ENCODE measurements around the gene ADORA1. TPM values are rescaled to one million over a fixed set of nuclear protein-coding genes. Genes with fewer than 3 reads are reported as not detected.

The ADORA1 gene
- total and polyA plus RNA-seq, 2 of the 13 experiments (the other 11 are each of a cell fraction or from before 2014, with no cell fraction given), result 0.11 TPM; not detected in 1

DNA sequence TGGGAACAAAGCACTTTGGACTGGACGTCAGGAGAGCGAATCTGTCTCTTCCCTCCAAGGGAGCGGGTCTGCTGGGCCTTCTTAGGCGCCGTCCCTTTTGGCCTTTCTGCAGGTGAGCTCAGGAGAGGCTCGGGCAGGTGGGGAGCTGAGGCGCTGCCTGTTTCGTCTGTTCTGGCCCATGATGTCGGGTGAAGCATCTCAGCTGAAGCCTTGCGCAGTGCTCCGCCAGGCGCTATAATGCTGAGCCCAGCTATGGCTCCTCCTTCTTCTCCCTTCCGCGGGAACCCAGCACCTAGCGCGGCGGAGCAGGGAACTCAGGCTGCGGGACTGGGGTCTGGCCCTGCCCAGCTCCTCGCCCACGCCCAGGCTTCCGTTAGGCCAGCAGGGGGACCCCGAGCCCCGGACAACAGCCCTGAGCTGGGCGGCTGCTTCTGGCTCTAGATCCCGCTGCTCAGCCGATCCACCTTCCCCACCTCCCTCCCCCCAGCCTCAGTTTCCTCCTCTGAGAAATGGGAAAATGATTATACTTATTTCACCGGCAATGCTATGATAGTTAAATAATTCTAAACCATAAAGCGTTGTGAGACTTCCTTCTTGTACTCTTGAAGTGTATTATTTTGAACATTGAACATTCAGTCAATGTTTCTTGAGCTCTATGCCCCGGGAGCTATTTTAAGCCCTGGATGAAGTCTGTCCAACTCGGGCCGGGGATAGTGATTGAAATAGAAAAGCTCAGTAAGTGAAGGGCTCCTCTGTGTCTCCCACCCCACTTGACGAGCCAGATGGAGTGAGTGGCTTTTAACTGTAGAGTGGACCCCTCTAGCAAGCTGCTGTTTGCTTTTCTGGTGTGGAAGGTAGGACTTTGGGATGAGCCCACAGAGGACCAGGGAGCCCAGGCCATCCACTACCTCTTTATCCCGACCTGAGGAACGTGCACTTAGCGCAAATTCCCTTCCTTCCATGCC is 9.6 kb upstream of the ADORA1 start:
- Histone ChIP-seq H3K4me1 (ENCODE audit: insufficient read depth, low read length) (no peaks in the 10 kb centered on the region), H3K4me3 (replicated peaks in 1 of 3; ENCODE audit: insufficient read depth in 1 of 3, low read depth in 2 of 3, low read length in 3 of 3) (no peak overlapping the region; a peak in 1 of 6 replicates), H3K9me3 (ENCODE audit: low read length) (no peaks in the 10 kb centered on the region), H2AFZ (ENCODE audit: low read length) (no peak overlapping the region), H3K27ac (ENCODE audit: extremely low read length, insufficient read depth, low read length) (no peak overlapping the region), H3K4me2 (ENCODE audit: low read depth, low read length) (no peak overlapping the region), H4K20me1 (ENCODE audit: insufficient read depth, low read length) (no peaks in the 10 kb centered on the region), H3K79me2 (ENCODE audit: insufficient read depth, low read length) (no peaks in the 10 kb centered on the region), H3K9ac (ENCODE audit: insufficient read depth, low read depth, low read length) (no peak overlapping the region), H3K36me3 (replicated peaks in 1 of 2; ENCODE audit: control insufficient read depth in 1 of 2, insufficient read depth in 2 of 2, low read length in 2 of 2) (no peaks in the 10 kb centered on the region), H3K27me3 (ENCODE audit: control insufficient read depth in 1 of 2, insufficient read depth in 2 of 2, low read length in 2 of 2) (peaks cover 1 to 21% of the 10 kb centered on the region in 2 experiments; a peak in 3 of 5 replicates)
- in situ Hi-C loops (cut with HindIII; ENCODE audit: extremely low pct_ligation_motif_present, low pct_unique_long_range_greater_than_20kb), result loop anchor here (5.0 kb wide), 2 partner anchors 54 to 99 kb away; no protein-coding TSS in a partner anchor
- ChIA-PET POLR2A (no interaction called here), CTCF (ENCODE audit: low intra/inter-chr PET ratio, low total read pairs) (interaction anchor here (0.9 to 2.2 kb wide), 3 partner anchors 98 to 151 kb away, joined by 3 to 17 read pairs (median 9); no protein-coding TSS in a partner anchor)
- FAIRE-seq (peak; percentile 18), DNase-seq (ENCODE audit: low spot score) (peak; percentile 30), ATAC-seq (peak; percentile 99)
- no TSS peak for BruUV-seq (replicated peaks)
- intact Hi-C loops (cut with micrococcal nuclease; ENCODE audit: unreplicated experiment), result loop anchor here (1.0 to 2.0 kb wide), 2 partner anchors 98 to 151 kb away; no protein-coding TSS in a partner anchor
- 18% methylated on average over 18 of the region's 35 CpGs for WGBS (ENCODE audit: low lambda C conversion rate)
- TF ChIP-seq, protein P1, sequence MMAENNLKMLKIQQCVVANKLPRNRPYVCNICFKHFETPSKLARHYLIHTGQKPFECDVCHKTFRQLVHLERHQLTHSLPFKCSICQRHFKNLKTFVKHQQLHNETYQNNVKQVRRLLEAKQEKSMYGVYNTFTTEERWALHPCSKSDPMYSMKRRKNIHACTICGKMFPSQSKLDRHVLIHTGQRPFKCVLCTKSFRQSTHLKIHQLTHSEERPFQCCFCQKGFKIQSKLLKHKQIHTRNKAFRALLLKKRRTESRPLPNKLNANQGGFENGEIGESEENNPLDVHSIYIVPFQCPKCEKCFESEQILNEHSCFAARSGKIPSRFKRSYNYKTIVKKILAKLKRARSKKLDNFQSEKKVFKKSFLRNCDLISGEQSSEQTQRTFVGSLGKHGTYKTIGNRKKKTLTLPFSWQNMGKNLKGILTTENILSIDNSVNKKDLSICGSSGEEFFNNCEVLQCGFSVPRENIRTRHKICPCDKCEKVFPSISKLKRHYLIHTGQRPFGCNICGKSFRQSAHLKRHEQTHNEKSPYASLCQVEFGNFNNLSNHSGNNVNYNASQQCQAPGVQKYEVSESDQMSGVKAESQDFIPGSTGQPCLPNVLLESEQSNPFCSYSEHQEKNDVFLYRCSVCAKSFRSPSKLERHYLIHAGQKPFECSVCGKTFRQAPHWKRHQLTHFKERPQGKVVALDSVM (CRISPR knock-in tag; IDR thresholded peaks at IDR 0.05), result no peak
- TF ChIP-seq FOXO1 (CRISPR knock-in tag; IDR thresholded peaks at IDR 0.05) (0 out of 2 replicates have a peak, but pooled peaks have one; percentile 11), ZNF619 (CRISPR knock-in tag; IDR thresholded peaks at IDR 0.05) (0 out of 2 replicates have a peak, but pooled peaks have one; percentile 35), HMG20B (CRISPR knock-in tag; conservative IDR thresholded peaks at IDR 0.05) (no peak), HNRNPLL (IDR thresholded peaks at IDR 0.05; ENCODE audit: low read depth, low read length, poor library complexity, severe bottlenecking) (peak; percentile 30), MIER3 (CRISPR knock-in tag; IDR thresholded peaks at IDR 0.05; ENCODE audit: borderline replicate concordance) (no peak), STAG1 (CRISPR knock-in tag; IDR thresholded peaks at IDR 0.05) (peak; percentile 83), ARNT (IDR thresholded peaks at IDR 0.05) (no peak), ZNF629 (CRISPR knock-in tag; conservative IDR thresholded peaks at IDR 0.05) (peak; percentile 60; the same call in 1 of the 2 replicates), ZNF343 (CRISPR knock-in tag; IDR thresholded peaks at IDR 0.05) (no peak), CBX5 (CRISPR knock-in tag; IDR thresholded peaks at IDR 0.05; ENCODE audit: borderline replicate concordance) (no peak)
- TF ChIP-seq, protein P2, sequence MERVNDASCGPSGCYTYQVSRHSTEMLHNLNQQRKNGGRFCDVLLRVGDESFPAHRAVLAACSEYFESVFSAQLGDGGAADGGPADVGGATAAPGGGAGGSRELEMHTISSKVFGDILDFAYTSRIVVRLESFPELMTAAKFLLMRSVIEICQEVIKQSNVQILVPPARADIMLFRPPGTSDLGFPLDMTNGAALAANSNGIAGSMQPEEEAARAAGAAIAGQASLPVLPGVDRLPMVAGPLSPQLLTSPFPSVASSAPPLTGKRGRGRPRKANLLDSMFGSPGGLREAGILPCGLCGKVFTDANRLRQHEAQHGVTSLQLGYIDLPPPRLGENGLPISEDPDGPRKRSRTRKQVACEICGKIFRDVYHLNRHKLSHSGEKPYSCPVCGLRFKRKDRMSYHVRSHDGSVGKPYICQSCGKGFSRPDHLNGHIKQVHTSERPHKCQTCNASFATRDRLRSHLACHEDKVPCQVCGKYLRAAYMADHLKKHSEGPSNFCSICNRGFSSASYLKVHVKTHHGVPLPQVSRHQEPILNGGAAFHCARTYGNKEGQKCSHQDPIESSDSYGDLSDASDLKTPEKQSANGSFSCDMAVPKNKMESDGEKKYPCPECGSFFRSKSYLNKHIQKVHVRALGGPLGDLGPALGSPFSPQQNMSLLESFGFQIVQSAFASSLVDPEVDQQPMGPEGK (CRISPR knock-in tag; IDR thresholded peaks at IDR 0.05), result 0 out of 2 replicates have a peak, but pooled peaks have one; percentile 9
- TF ChIP-seq, protein P3, sequence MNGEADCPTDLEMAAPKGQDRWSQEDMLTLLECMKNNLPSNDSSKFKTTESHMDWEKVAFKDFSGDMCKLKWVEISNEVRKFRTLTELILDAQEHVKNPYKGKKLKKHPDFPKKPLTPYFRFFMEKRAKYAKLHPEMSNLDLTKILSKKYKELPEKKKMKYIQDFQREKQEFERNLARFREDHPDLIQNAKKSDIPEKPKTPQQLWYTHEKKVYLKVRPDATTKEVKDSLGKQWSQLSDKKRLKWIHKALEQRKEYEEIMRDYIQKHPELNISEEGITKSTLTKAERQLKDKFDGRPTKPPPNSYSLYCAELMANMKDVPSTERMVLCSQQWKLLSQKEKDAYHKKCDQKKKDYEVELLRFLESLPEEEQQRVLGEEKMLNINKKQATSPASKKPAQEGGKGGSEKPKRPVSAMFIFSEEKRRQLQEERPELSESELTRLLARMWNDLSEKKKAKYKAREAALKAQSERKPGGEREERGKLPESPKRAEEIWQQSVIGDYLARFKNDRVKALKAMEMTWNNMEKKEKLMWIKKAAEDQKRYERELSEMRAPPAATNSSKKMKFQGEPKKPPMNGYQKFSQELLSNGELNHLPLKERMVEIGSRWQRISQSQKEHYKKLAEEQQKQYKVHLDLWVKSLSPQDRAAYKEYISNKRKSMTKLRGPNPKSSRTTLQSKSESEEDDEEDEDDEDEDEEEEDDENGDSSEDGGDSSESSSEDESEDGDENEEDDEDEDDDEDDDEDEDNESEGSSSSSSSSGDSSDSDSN (CRISPR knock-in tag; IDR thresholded peaks at IDR 0.05), result peak; percentile 39; the same call in 1 of the 2 replicates
- TF ChIP-seq, protein P4, sequence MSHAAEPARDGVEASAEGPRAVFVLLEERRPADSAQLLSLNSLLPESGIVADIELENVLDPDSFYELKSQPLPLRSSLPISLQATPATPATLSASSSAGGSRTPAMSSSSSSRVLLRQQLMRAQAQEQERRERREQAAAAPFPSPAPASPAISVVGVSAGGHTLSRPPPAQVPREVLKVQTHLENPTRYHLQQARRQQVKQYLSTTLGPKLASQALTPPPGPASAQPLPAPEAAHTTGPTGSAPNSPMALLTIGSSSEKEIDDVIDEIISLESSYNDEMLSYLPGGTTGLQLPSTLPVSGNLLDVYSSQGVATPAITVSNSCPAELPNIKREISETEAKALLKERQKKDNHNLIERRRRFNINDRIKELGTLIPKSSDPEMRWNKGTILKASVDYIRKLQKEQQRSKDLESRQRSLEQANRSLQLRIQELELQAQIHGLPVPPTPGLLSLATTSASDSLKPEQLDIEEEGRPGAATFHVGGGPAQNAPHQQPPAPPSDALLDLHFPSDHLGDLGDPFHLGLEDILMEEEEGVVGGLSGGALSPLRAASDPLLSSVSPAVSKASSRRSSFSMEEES (CRISPR knock-in tag; IDR thresholded peaks at IDR 0.05), result no peak

Data from HepG2 (cell line).